Type B pancreatic cell (in vitro differentiated cells): ENCODE results near the gene CEP104. TPM values are rescaled to one million over a fixed set of nuclear protein-coding genes. Genes with fewer than 3 reads are reported as not detected.

Source experiments
- DNase-seq: peaks from one replicate; pipeline ENCODE4 v3.0.0; 2021; ENCODE audit warnings: mixed read lengths; ENCODE audit not compliant: unreplicated experiment; ENCODE audit errors: extremely low spot score
- H3K27ac Mint-ChIP-seq: 2 replicates; pipeline ENCODE4 v1.8.0; 2021; ENCODE audit warnings: mild to moderate bottlenecking, mixed read lengths
- H3K27me3 Mint-ChIP-seq: 2 replicates; pipeline ENCODE4 v1.8.0; 2021; ENCODE audit warnings: mixed read lengths
- H3K36me3 Mint-ChIP-seq: 2 replicates; pipeline ENCODE4 v1.8.0; 2021; ENCODE audit warnings: mixed read lengths
- H3K4me1 Mint-ChIP-seq: one replicate; pipeline ENCODE4 v1.8.0; 2021; ENCODE audit warnings: mixed read lengths; ENCODE audit not compliant: unreplicated experiment
- H3K4me3 Mint-ChIP-seq: 2 replicates; pipeline ENCODE4 v1.8.0; 2021; ENCODE audit warnings: mild to moderate bottlenecking, mixed read lengths
- H3K9me3 Mint-ChIP-seq: 2 replicates; pipeline ENCODE4 v1.8.0; 2021; ENCODE audit warnings: mixed read lengths
- total RNA-seq: library from RNA; stranded (reverse); gene quantifications from 2 replicates; pipeline ENCODE4 v1.2.1, GENCODE V29; 2021; ENCODE audit warnings: low replicate concordance
- TF ChIP-seq, protein P1 (sequence below): fragments of 200-600 bp; sonication (generic); conservative IDR thresholded peaks from 2 replicates; pipeline ENCODE4 v1.5.0; 2021; ENCODE audit warnings: antibody characterized with exemption, mild to moderate bottlenecking

CEP104 gene
- total RNA-seq, 1 donor from 2014 or later, result 41.9 TPM

DNA sequence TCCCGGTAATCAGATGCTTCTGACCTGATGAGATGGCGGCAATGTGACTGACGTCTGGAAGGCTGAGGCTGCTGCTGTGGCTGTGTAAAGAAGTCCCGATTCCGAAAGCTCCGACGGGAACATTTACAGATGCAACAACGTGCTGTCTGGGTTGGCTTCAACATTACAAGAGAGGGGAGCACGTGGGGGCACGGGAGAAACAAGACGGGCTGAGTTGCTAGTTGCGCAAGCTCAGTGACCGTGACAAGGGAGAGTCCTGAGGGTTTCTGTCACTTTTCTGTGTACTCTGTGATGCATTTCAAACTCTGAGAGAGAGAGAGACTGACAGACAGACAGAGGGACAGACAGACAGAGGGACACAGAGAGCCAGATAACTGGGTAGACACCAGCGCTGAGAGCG lies 35.1 kb downstream of the CEP104 start:
- H3K27me3 Mint-ChIP-seq, result no peaks in the 10 kb centered on the region
- DNase-seq, result no peak

DNA sequence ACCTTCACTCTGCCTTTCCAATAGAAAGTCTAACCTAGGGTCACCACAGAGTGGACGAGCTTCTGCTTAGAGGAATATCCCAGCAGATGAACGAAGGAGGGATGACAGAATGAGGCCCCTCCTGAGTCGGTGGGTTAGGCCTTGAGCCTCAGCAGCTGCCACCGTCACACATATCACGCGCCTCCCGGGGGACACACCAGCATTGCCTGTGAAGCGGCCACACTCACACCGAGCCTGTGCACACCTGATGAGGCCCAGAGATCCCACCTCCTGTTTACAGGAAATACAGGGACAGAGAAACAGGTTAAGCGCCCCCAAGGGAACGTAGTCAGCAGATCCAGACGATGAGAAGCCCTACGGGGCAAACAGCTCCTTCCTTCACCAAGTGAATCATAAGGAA lies 35.6 kb downstream of the CEP104 start:
- peaks cover 15% of the 10 kb centered on the region for H3K36me3 Mint-ChIP-seq
- H3K4me3 Mint-ChIP-seq, result no peak overlapping the region
- H3K27ac Mint-ChIP-seq, result no peak overlapping the region
- H3K27me3 Mint-ChIP-seq, result no peaks in the 10 kb centered on the region
- no peak for DNase-seq
- TF ChIP-seq, protein P1, sequence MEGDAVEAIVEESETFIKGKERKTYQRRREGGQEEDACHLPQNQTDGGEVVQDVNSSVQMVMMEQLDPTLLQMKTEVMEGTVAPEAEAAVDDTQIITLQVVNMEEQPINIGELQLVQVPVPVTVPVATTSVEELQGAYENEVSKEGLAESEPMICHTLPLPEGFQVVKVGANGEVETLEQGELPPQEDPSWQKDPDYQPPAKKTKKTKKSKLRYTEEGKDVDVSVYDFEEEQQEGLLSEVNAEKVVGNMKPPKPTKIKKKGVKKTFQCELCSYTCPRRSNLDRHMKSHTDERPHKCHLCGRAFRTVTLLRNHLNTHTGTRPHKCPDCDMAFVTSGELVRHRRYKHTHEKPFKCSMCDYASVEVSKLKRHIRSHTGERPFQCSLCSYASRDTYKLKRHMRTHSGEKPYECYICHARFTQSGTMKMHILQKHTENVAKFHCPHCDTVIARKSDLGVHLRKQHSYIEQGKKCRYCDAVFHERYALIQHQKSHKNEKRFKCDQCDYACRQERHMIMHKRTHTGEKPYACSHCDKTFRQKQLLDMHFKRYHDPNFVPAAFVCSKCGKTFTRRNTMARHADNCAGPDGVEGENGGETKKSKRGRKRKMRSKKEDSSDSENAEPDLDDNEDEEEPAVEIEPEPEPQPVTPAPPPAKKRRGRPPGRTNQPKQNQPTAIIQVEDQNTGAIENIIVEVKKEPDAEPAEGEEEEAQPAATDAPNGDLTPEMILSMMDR, result no peak
- H3K9me3 Mint-ChIP-seq, result no peaks in the 10 kb centered on the region
- H3K4me1 Mint-ChIP-seq, result peaks cover 5% of the 10 kb centered on the region

More for the DNA sequence above, 35.1 kb downstream of the CEP104 start:
- Mint-ChIP-seq H3K36me3 (peaks cover 15% of the 10 kb centered on the region), H3K9me3 (no peaks in the 10 kb centered on the region), H3K4me1 (peaks cover 5% of the 10 kb centered on the region), H3K27ac (no peak overlapping the region), H3K4me3 (no peak overlapping the region)
- TF ChIP-seq, protein P1, result no peak

DNA sequence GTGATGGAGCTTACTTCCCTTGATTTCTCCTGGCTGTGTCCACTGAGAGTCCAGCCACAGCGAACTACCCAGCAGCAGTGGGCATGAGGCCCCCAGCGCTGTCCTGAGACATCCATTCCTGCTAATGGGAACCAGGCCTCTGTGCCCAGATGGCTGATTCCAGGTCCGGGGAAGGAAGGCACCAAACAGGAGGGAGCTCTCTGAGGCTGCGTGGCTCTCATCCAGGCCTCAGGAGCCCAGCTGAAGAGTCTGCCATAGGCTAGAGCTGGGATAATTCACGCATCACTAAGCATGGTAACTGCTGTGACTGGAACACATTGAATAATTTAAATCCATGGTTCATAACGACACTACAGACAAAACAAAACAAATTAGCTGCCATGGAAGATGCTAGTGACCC lies 36.0 kb downstream of the CEP104 start:
- TF ChIP-seq, protein P1, result no peak
- Mint-ChIP-seq H3K27me3 (no peaks in the 10 kb centered on the region), H3K4me3 (no peak overlapping the region), H3K4me1 (peaks cover 5% of the 10 kb centered on the region), H3K9me3 (no peaks in the 10 kb centered on the region), H3K27ac (no peak overlapping the region), H3K36me3 (peaks cover 15% of the 10 kb centered on the region)
- no peak for DNase-seq

DNA sequence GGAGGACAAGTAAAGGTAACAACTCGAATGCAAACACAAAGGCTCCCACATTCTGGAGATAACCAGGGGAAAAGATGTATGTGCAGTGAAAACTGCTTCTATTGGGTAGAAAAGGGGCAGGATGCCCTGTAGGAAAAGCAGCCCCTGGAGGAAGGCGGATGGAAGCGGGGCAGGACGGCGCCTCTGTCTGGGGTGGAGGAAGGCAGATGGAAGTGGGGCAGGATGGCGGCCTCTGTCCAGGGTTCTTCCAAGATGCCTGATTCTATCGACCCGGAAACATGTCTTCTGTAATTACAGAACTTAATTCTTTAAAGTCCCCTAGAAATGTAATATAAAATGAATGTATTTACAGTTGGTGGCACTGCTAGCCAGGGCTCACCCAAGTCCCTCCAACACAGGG lies 36.7 kb downstream of the CEP104 start:
- Mint-ChIP-seq H3K4me1 (peaks cover 5% of the 10 kb centered on the region), H3K27me3 (no peaks in the 10 kb centered on the region), H3K9me3 (no peaks in the 10 kb centered on the region), H3K36me3 (peaks cover 9% of the 10 kb centered on the region), H3K27ac (no peak overlapping the region), H3K4me3 (no peak overlapping the region)
- DNase-seq, result no peak
- TF ChIP-seq, protein P1, result no peak

DNA sequence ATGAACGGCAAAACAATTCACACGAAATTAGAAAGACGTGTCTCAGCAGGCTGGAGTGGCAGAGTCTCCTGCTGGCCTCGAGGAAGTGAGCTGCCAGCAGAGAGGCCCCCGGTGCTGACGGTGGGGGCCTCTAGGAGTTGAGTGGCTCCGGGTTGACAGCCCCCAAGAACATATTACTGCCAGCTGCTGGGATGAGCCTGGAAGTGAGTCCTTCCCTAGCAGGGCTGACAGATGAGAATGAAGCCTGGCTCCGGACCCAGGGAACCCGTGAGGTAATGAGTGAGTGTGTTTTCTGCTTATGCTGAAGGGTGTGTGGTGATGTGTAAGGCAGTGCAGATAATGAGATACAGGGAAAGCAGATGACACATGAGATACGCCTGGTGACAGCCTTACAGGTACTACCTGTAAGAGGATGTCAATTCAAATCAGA lies 37.2 kb downstream of the CEP104 start:
- H3K27me3 Mint-ChIP-seq, result no peaks in the 10 kb centered on the region
- H3K4me3 Mint-ChIP-seq, result no peak overlapping the region
- peaks cover 5% of the 10 kb centered on the region for H3K4me1 Mint-ChIP-seq
- no peak for DNase-seq
- no peak overlapping the region for H3K27ac Mint-ChIP-seq
- H3K36me3 Mint-ChIP-seq, result peaks cover 9% of the 10 kb centered on the region
- H3K9me3 Mint-ChIP-seq, result no peaks in the 10 kb centered on the region
- TF ChIP-seq, protein P1, result no peak
